GF-D8 (cell line): ENCODE results near the gene SBF1.
"Not testable (repeated sequence)": the region's sequence is repeated elsewhere in the genome, so short reads cannot be mapped to it uniquely, and the experiment has no call there.

Experiments used
- DNase-seq: peaks from one replicate; lab custom pipeline; 2025; lab: John Stamatoyannopoulos, UW

The SBF1 gene

GRCh38 chr22:50422961-50423815, 51.6 kb downstream of the SBF1 start:
- no peak for DNase-seq

DNA sequence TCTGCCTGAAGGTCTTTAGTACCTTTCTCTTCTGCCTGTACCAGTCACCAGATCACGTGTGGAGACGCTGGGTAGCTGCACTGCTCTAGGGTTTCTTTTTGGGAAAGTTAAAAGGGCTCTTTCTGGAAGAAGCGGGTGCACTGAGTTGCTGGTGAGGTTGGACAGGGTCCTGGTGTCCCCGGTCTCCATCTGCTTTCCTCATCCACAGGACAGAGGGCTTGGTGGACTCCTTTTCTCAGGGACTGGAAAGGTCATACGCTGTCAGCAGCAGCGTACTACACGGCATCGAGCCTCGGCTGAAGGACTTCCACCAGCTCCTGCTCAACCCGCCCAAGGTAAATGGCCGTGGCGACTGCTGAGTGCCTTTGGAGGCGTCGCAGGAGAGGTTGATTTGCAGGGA, 52.8 kb downstream of the SBF1 start:
- DNase-seq, result no peak

GRCh38 chr22:50420581-50420980, 54.3 kb downstream of the SBF1 start:
- DNase-seq, result no peak

GRCh38 chr22:50420015-50420414, 54.8 kb downstream of the SBF1 start:
- no peak for DNase-seq

DNA sequence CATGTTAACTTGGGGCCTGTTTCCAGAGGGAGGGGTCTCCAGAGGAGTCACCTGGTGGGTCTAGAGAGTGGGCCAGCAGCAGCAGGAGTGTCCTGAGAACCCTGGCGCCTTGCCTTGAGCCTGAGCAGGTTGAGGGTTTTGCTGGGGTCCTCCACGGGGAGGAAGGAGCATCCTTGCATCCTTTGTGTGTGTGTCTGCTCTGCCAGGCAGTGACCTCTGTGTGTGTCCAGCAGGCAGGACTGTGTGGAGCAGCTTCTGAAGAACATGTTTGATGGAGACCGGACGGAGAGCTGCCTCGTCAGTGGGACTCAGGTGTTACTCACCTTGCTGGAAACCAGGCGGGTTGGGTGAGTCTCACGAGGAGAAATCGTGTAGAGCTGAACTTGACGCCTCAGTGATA, 55.7 kb downstream of the SBF1 start:
- no peak for DNase-seq

GRCh38 chr22:50418624-50419023, 56.2 kb downstream of the SBF1 start:
- DNase-seq, result no peak

DNA sequence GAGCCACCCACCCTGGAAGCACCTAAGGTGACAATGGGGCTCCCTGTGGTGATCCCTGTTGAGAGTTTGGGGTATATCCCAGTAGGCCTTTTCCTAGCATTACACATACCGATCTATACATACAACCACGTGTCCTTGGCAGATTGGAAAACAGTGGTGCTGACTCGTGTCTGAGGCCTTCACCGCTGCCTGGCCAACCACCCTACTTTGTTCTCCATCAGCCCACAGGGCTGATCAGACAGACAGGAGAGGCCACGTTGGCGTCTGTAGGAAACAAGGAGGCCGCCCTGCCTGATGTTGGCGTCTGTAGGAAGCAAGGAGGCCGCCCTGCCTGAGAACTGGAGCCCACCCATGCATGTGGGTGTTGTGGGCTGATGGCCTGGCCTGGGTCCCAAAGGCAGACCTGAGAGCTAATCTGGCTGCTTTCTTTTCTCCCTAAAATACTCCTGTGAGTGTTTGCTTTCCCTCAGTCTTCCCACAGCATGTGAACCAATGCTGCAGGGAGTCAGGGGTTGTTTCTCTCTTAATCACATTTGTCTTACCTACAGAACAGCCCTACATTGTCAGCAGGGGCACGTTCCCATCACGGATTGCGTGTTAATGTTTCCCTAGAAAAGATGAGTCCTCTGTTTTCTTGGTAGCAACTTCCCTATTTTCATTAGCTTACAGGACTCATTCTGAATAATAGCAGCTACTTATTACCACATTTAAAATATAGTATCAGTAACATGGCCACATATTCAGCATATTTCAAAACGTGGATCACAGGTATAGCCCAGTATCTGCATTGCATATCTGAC, 57.2 kb downstream of the SBF1 start:
- no peak for DNase-seq

GRCh38 chr22:50416996-50417395, 57.8 kb downstream of the SBF1 start:
- no peak for DNase-seq

DNA sequence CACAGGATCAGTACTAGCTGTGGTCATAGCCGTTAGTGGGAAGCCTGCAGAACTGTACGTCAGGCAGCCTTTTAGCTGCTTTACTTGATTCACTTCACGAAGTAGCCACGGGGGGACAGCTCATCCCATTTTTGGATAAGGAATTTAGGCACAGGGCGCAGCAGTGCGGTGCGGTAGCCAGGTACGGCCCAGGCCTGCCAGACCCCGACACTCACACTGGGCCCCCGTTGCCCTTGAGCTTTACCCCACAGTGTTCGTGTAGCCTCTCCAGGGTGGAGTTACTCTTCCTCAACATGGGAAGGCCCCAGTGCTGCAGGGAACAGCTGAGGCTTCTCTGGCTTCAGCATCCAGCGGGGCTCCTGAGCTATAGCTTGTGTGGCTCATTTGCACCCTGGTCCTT, 59.4 kb downstream of the SBF1 start:
- DNase-seq, result no peak

GRCh38 chr22:50414476-50415248, 60.2 kb downstream of the SBF1 start:
- no peak for DNase-seq

DNA sequence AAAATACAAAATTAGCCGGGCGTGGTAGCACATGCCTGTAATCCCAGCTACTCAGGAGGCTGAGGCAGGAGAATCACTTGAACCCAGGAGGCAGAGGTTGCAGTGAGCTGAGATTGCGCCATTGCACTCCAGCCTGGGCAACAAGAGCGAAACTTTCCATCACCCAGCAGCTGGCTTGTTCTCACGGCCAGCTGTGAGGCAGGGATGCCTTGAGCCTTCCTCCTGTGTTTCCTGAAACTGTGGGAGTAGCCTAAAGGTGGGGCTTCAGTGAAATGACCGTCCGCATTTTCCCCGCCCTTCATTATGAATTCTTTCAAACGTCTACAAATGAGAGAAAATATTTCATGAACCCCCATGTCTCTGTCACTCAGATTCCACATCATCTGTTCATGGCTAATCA, 65.9 kb downstream of the SBF1 start:
- DNase-seq, result not testable (repeated sequence)

DNA sequence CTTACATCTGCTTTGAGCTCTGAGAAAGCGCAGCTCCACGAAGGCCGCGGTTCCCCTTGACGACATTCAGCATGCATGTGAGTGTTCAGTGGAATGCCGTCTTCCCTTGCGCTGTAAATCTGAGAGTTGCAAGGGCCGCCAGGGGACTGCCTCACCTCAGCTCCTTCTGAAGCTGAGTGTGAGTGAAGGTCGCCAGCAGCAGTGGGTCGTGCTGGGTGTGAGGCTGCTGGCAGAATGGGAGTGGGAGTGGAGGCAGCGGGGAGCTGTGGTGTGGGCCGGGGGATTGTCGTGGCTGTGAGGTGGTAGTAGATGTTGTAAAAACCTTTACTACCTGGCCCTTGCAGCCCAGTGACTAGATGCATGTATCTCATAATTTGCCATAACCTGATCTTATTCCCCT, 66.5 kb downstream of the SBF1 start:
- no peak for DNase-seq

DNA sequence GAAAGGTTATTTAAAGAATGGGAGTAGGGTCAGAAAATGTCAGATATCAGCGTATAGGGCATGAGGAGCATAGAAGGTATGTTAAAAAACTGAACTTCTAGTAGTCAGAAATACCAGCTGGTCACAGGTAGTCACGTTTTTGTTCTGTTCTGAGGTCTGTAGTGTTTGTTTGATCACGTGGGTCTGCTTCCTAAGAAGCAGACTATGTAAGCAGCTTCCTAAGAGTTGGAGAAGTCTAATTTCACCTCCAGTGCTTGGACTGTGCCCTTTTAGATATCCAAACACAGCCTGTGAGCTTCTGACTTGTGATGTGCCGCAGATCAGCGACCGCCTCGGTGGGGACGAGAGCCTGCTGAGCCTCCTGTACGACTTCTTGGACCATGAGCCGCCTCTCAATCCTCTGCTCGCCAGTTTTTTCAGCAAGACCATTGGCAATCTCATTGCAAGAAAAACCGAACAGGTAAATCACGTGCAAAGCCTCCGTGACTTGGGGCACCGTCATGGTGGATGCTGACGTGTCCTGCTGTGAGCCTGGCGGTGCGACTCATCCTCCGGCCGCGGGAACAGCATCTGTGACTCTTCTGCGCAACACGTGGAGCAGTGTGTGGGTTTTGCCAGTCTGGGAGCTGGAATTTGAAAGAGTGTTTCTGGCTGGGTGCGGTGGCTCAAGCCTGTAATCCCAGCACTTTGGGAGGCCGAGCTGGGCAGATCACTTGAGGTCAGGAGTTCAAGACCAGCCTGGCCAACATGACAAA, 68.2 kb downstream of the SBF1 start:
- no peak for DNase-seq

- DNase-seq, result peak; percentile 9
Measured at GRCh38 chr22:50403701-50404101, 71.1 kb downstream of the SBF1 start.

DNA sequence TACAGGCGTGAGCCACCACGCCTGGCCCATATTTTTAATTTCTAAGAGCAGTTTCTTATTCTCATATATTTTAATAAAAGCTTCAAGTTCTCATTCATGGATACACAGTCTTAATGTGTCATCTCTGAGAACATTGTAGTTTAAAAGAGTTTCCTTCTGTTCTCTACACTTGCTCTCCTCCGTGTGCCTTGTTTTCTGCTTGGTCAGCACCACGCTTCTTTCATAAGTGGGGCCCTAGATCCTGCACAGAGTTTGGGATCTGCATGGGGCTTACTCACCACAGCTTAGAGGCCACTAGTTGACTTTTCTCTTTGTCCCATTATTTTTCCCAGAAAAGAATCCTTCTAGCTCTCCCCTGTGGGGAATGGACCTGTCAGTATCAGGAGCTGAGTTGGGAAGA, 72.9 kb downstream of the SBF1 start:
- DNase-seq, result no peak

GRCh38 chr22:50400931-50401330, 73.9 kb downstream of the SBF1 start:
- no peak for DNase-seq

DNA sequence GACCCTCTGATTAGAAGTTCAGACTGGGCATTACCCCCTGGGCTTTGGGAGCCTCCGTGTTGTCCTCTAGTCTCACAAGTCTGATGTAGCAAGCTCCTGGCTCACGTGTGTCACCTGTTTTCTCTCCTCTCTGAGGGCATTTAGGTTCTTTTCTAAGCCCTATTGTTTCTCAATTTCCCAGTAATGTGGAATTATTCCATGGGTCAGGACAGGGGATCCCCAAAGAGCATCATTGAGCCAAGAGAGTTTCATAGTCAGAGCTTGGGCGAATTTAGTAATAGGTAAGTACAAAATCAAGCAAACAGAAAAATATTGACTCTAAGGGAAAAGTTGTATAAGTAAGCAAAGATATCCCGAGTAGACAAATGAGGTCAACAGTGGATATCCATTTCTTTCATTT, 74.4 kb downstream of the SBF1 start:
- no peak for DNase-seq

GRCh38 chr22:50399751-50400331, 75.0 kb downstream of the SBF1 start:
- DNase-seq, result no peak

DNA sequence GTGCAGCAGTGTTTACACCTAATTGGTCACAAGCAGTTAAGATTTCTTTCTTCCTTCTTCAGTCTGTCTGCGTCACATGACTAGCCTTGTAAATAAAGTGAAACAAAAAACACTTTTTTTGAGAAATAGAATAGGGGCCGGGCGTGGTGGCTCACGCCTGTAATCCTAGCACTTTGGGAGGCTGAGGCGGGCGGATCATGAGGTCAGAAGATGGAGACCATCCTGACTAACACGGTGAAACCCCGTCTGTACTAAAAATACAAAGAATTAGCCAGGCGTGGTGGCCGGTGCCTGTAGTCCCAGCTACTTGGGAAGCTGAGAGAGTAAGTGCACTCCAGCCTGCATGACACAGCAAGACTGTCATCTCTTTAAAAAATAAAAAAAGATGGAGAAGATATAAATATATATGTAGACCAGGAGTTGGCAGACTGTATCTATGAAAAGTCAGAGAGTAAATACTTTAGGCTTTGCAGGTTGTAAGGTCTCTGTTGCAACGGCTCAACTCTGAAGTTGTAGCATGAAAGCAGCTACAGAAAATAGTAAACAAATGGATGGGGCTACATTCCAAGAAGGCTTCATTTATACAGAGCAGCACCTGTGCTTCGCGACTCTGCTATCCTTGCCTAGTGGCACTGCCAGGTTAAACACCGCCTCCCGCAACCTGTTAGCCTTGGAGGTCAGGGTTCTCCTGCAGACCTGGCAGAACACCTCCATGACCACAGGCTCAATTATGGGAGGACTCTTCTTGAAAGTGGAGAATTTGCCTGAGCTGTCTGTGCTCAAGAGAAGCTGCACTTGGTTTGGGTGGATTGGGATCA, 75.8 kb downstream of the SBF1 start:
- no peak for DNase-seq

GRCh38 chr22:50397371-50398060, 77.3 kb downstream of the SBF1 start:
- not testable (repeated sequence) for DNase-seq
